Measurements from ENCODE around the gene ELAVL3.
"Not testable (repeated sequence)": the region's sequence is repeated elsewhere in the genome, so short reads cannot be mapped to it uniquely, and the experiment has no call there.

ELAVL3 gene

GRCh38 chr19:11456659-11457058 is 24.2 kb downstream of the ELAVL3 start:
- 89% methylated on average over 7 of the region's 7 CpGs for WGBS

GRCh38 chr19:11455233-11455554 is 25.7 kb downstream of the ELAVL3 start:
- not testable (repeated sequence) for H3K9me3 ChIP-seq (ENCODE audit: insufficient read depth, low read depth, low read length); H3K4me3 ChIP-seq (ENCODE audit: low read length); H3K9ac ChIP-seq (ENCODE audit: low read depth, low read length); H3K36me3 ChIP-seq (ENCODE audit: insufficient read depth, low read length); H3K27ac ChIP-seq (ENCODE audit: low read depth, low read length); H3K27me3 ChIP-seq (ENCODE audit: insufficient read depth, low read length)
- 97% methylated on average over 9 of the region's 9 CpGs for WGBS
- peaks cover 17% of the 10 kb centered on the region for H3K4me1 ChIP-seq (ENCODE audit: insufficient read depth, low read length)

More at GRCh38 chr19:11456659-11457058, 24.2 kb downstream of the ELAVL3 start:
- no peaks in the 10 kb centered on the region for H3K27me3 ChIP-seq (ENCODE audit: insufficient read depth, low read length)
- H3K36me3 ChIP-seq (ENCODE audit: insufficient read depth, low read length) = no peaks in the 10 kb centered on the region
- no peak overlapping the region for H3K27ac ChIP-seq (ENCODE audit: low read depth, low read length)
- peaks cover 14% of the 10 kb centered on the region for H3K4me1 ChIP-seq (ENCODE audit: insufficient read depth, low read length)
- no peak overlapping the region for H3K9ac ChIP-seq (ENCODE audit: low read depth, low read length)
- no peak overlapping the region for H3K4me3 ChIP-seq (ENCODE audit: low read length)
- H3K9me3 ChIP-seq (ENCODE audit: insufficient read depth, low read depth, low read length) = no peaks in the 10 kb centered on the region

- H3K9ac ChIP-seq (ENCODE audit: low read depth, low read length) = no peak overlapping the region
- no peaks in the 10 kb centered on the region for H3K27me3 ChIP-seq (ENCODE audit: insufficient read depth, low read length)
- peaks cover 19% of the 10 kb centered on the region for H3K36me3 ChIP-seq (ENCODE audit: insufficient read depth, low read length)
- no peak overlapping the region for H3K4me3 ChIP-seq (ENCODE audit: low read length)
- H3K9me3 ChIP-seq (ENCODE audit: insufficient read depth, low read depth, low read length) = no peaks in the 10 kb centered on the region
- H3K27ac ChIP-seq (ENCODE audit: low read depth, low read length) = no peak overlapping the region
- peaks cover 17% of the 10 kb centered on the region for H3K4me1 ChIP-seq (ENCODE audit: insufficient read depth, low read length)
- 80% methylated on average over 22 of the region's 27 CpGs for WGBS
Measured at GRCh38 chr19:11453468-11454341, 27.1 kb downstream of the ELAVL3 start.

GRCh38 chr19:11452620-11453310 is 28.1 kb downstream of the ELAVL3 start:
- 84% methylated on average over 33 of the region's 33 CpGs for WGBS
- H3K4me3 ChIP-seq (ENCODE audit: low read length) = no peak overlapping the region
- H3K9ac ChIP-seq (ENCODE audit: low read depth, low read length) = no peak overlapping the region
- peaks cover 17% of the 10 kb centered on the region for H3K4me1 ChIP-seq (ENCODE audit: insufficient read depth, low read length)
- 0 out of 2 replicates have a peak overlapping the region, but pooled peaks have one; percentile 8 for H3K27ac ChIP-seq (ENCODE audit: low read depth, low read length)
- peaks cover 29% of the 10 kb centered on the region for H3K36me3 ChIP-seq (ENCODE audit: insufficient read depth, low read length)
- H3K9me3 ChIP-seq (ENCODE audit: insufficient read depth, low read depth, low read length) = no peaks in the 10 kb centered on the region
- no peaks in the 10 kb centered on the region for H3K27me3 ChIP-seq (ENCODE audit: insufficient read depth, low read length)

GRCh38 chr19:11451871-11452619 is 28.8 kb downstream of the ELAVL3 start:
- Histone ChIP-seq H3K36me3 (ENCODE audit: insufficient read depth, low read length) (peaks cover 36% of the 10 kb centered on the region), H3K27ac (ENCODE audit: low read depth, low read length) (no peak overlapping the region), H3K27me3 (ENCODE audit: insufficient read depth, low read length) (no peaks in the 10 kb centered on the region), H3K9me3 (ENCODE audit: insufficient read depth, low read depth, low read length) (no peaks in the 10 kb centered on the region), H3K4me1 (ENCODE audit: insufficient read depth, low read length) (peaks cover 13% of the 10 kb centered on the region), H3K4me3 (ENCODE audit: low read length) (no peak overlapping the region), H3K9ac (ENCODE audit: low read depth, low read length) (no peak overlapping the region)
- WGBS = 44% methylated on average over 20 of the region's 25 CpGs

- Histone ChIP-seq H3K36me3 (ENCODE audit: insufficient read depth, low read length) (peaks cover 42% of the 10 kb centered on the region), H3K9ac (ENCODE audit: low read depth, low read length) (no peak overlapping the region), H3K27me3 (ENCODE audit: insufficient read depth, low read length) (no peaks in the 10 kb centered on the region), H3K4me1 (ENCODE audit: insufficient read depth, low read length) (peaks cover 13% of the 10 kb centered on the region), H3K9me3 (ENCODE audit: insufficient read depth, low read depth, low read length) (no peaks in the 10 kb centered on the region), H3K4me3 (ENCODE audit: low read length) (no peak overlapping the region), H3K27ac (ENCODE audit: low read depth, low read length) (peak overlapping the region; percentile 55; the same call in 1 of the 2 replicates)
- no CpG with 5 or more reads among the region's 13 CpGs for WGBS
Measured at GRCh38 chr19:11451327-11451870, 29.4 kb downstream of the ELAVL3 start.

GRCh38 chr19:11450570-11451326 is 30.1 kb downstream of the ELAVL3 start:
- H3K27ac ChIP-seq (ENCODE audit: low read depth, low read length) = peak overlapping the region; percentile 55; the same call in 1 of the 2 replicates
- H3K27me3 ChIP-seq (ENCODE audit: insufficient read depth, low read length) = no peaks in the 10 kb centered on the region
- no peak overlapping the region for H3K4me3 ChIP-seq (ENCODE audit: low read length)
- H3K4me1 ChIP-seq (ENCODE audit: insufficient read depth, low read length) = peaks cover 13% of the 10 kb centered on the region
- WGBS = 91% methylated on average over 20 of the region's 21 CpGs
- H3K9ac ChIP-seq (ENCODE audit: low read depth, low read length) = no peak overlapping the region
- peaks cover 46% of the 10 kb centered on the region for H3K36me3 ChIP-seq (ENCODE audit: insufficient read depth, low read length)
- no peaks in the 10 kb centered on the region for H3K9me3 ChIP-seq (ENCODE audit: insufficient read depth, low read depth, low read length)

GRCh38 chr19:11448923-11449554 is 31.8 kb downstream of the ELAVL3 start:
- Histone ChIP-seq H3K4me3 (ENCODE audit: low read length) (no peak overlapping the region), H3K27me3 (ENCODE audit: insufficient read depth, low read length) (no peaks in the 10 kb centered on the region), H3K27ac (ENCODE audit: low read depth, low read length) (no peak overlapping the region), H3K9me3 (ENCODE audit: insufficient read depth, low read depth, low read length) (no peaks in the 10 kb centered on the region), H3K36me3 (ENCODE audit: insufficient read depth, low read length) (peaks cover 63% of the 10 kb centered on the region), H3K9ac (ENCODE audit: low read depth, low read length) (no peak overlapping the region), H3K4me1 (ENCODE audit: insufficient read depth, low read length) (peaks cover 13% of the 10 kb centered on the region)
- WGBS = 96% methylated on average over 31 of the region's 31 CpGs

- Histone ChIP-seq H3K36me3 (ENCODE audit: insufficient read depth, low read length) (peaks cover 69% of the 10 kb centered on the region), H3K4me1 (ENCODE audit: insufficient read depth, low read length) (peaks cover 13% of the 10 kb centered on the region), H3K4me3 (ENCODE audit: low read length) (no peak overlapping the region), H3K27me3 (ENCODE audit: insufficient read depth, low read length) (no peaks in the 10 kb centered on the region), H3K27ac (ENCODE audit: low read depth, low read length) (no peak overlapping the region), H3K9ac (ENCODE audit: low read depth, low read length) (no peak overlapping the region), H3K9me3 (ENCODE audit: insufficient read depth, low read depth, low read length) (no peaks in the 10 kb centered on the region)
- WGBS = 96% methylated on average over 13 of the region's 13 CpGs
Measured at GRCh38 chr19:11448410-11448809, 32.4 kb downstream of the ELAVL3 start.

Data from HUES64 (cell line).